Caco-2 (cell line): ENCODE results near the gene MEIOSIN. TPM values are rescaled to one million over a fixed set of nuclear protein-coding genes. Genes with fewer than 3 reads are reported as not detected.
"Not testable (repeated sequence)": the region's sequence is repeated elsewhere in the genome, so short reads cannot be mapped to it uniquely, and the experiment has no call there.

Experiments
- BruUV-seq: library from RNA; stranded (reverse); fragments of 400-500 nt; replicated peaks from 2 replicates; lab custom pipeline; 2021; lab: Mats Ljungman, UMichigan
- CTCF ChIA-PET: fragments of 300-600 bp; sonication (Branson Sonifier 250); formaldehyde crosslinking; loops from one replicate; lab custom pipeline; 2022; ENCODE audit warnings: antibody characterized with exemption; lab: Charles Lee
- POLR2A ChIA-PET: fragments of 300-600 bp; sonication (Branson Sonifier 250); formaldehyde crosslinking; loops from one replicate; lab custom pipeline; 2022; ENCODE audit warnings: antibody characterized with exemption; lab: Charles Lee
- DNase-seq, 2 experiments: peaks; one replicate each; pipeline versions ENCODE4 v3.0.0 to v3.0.0-alpha.2; 2020 to 2022
- H3K27me3 ChIP-seq: replicated peaks from 2 replicates; pipeline ENCODE4 v1.6.0; 2011; ENCODE audit warnings: low read length; ENCODE audit not compliant: control insufficient read depth, insufficient read depth
- H3K36me3 ChIP-seq: 2 replicates; pipeline ENCODE4 v1.5.1; 2011; ENCODE audit warnings: low read length; ENCODE audit not compliant: control insufficient read depth, insufficient read depth
- H3K4me1 ChIP-seq: fragments of 250-450 bp; sonication (Bioruptor Pico); 2 replicates; pipeline ENCODE4 v1.5.1; 2020; ENCODE audit warnings: mild to moderate bottlenecking
- H3K4me3 ChIP-seq: 2 replicates; pipeline ENCODE4 v1.5.1; 2011; ENCODE audit warnings: low read depth, mild to moderate bottlenecking, control low read depth, low read length
- H3K9me3 ChIP-seq: fragments of 250-450 bp; sonication (Bioruptor Pico); 2 replicates; pipeline ENCODE4 v1.5.1; 2020; ENCODE audit warnings: mild to moderate bottlenecking, moderate library complexity
- H3K27ac Mint-ChIP-seq: one replicate; pipeline ENCODE4 v1.8.0; 2022; ENCODE audit warnings: mixed read lengths; ENCODE audit not compliant: unreplicated experiment
- H3K27me3 Mint-ChIP-seq: one replicate; pipeline ENCODE4 v1.8.0; 2022; ENCODE audit warnings: mixed read lengths; ENCODE audit not compliant: insufficient read depth, unreplicated experiment
- H3K36me3 Mint-ChIP-seq: one replicate; pipeline ENCODE4 v1.8.0; 2022; ENCODE audit warnings: mild to moderate bottlenecking, mixed read lengths; ENCODE audit not compliant: insufficient read depth, unreplicated experiment
- H3K4me1 Mint-ChIP-seq: one replicate; pipeline ENCODE4 v1.8.0; 2022; ENCODE audit warnings: low read depth, mixed read lengths; ENCODE audit not compliant: unreplicated experiment
- H3K4me3 Mint-ChIP-seq: one replicate; pipeline ENCODE4 v1.8.0; 2022; ENCODE audit warnings: mild to moderate bottlenecking, moderate library complexity, mixed read lengths; ENCODE audit not compliant: unreplicated experiment
- H3K9me3 Mint-ChIP-seq: one replicate; pipeline ENCODE4 v1.8.0; 2022; ENCODE audit warnings: mixed read lengths; ENCODE audit not compliant: unreplicated experiment
- intact Hi-C: fragments of 100-400 bp; cut with micrococcal nuclease; formaldehyde crosslinking; loops from one replicate; pipeline ENCODE4 v1.10.0; 2022; ENCODE audit not compliant: unreplicated experiment
- total RNA-seq: library from RNA; stranded (reverse); gene quantifications from 2 replicates; pipeline ENCODE4 v1.2.3, GENCODE V29; 2022
- TF ChIP-seq, protein P1 (sequence below), 2 experiments: fragments of 200-600 bp in 1 of 2; IDR thresholded peaks; 1 replicate in 1 of 2; 2 replicates in 1 of 2; pipeline versions ENCODE4 v1.5.1 to v1.8.0; 2011 to 2022; ENCODE audit warnings: antibody characterized with exemption in 1 of 2, control low read depth in 1 of 2, inconsistent platforms in 1 of 2, low read depth in 1 of 2, low read length in 1 of 2, mild to moderate bottlenecking in 1 of 2, moderate library complexity in 1 of 2; ENCODE audit not compliant: insufficient read depth in 1 of 2, severe bottlenecking in 1 of 2, unreplicated experiment in 1 of 2

The MEIOSIN gene
- total RNA-seq, 1 experiment from 2014 or later = not detected

DNA sequence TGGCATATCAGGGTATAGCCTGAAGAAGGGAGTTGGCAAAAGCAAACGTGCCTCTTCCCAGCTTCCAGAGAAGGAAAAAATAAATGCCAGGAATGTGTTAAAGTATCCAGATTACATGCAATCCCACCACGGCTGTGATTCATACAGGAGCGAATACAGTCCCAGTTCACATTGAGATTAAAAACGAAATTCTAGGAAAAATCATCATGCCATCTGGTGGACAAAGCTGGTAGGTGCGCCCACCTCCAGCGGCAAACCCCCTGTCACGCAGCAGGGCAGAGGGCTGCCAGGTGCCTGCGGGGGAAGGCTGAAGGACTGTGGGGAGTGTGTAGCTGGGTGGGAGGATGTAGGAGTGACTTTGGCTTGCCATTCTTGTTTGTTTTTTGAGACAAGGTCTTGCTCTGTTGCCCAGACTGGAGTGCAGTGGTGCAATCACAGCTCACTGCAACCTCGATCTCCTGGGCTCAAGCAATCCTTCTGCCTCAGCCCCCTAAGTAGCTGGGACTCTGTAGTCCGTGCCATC, 65.8 kb downstream of the MEIOSIN start:
- Mint-ChIP-seq H3K27me3 (no peaks in the 10 kb centered on the region), H3K27ac (no peak overlapping the region), H3K4me3 (peak overlapping the region; percentile 4), H3K9me3 (no peaks in the 10 kb centered on the region), H3K36me3 (no peaks in the 10 kb centered on the region), H3K4me1 (peaks cover 6% of the 10 kb centered on the region)
- Histone ChIP-seq H3K4me1 (no peaks in the 10 kb centered on the region), H3K4me3 (no peak overlapping the region), H3K36me3 (no peaks in the 10 kb centered on the region), H3K27me3 (no peaks in the 10 kb centered on the region), H3K9me3 (no peaks in the 10 kb centered on the region)
- ChIA-PET CTCF (interaction anchor here (0.6 to 3.8 kb wide), 13 partner anchors 12 to 68 kb away, joined by 3 to 82 read pairs (median 7); partner anchors contain the start of genes DMPK, FBXO46, FOXA3 and SIX5), POLR2A (interaction anchor here (1.3 kb wide), 1 partner anchor 30 kb away, joined by 8 read pairs; the partner anchor contains the start of gene SIX5)
- peak in 1 of 2 experiments; percentile 79 for DNase-seq
- intact Hi-C loops = loop anchor here (1.0 kb wide), 1 partner anchor 29 kb away; no protein-coding TSS in a partner anchor
- TF ChIP-seq, protein P1, sequence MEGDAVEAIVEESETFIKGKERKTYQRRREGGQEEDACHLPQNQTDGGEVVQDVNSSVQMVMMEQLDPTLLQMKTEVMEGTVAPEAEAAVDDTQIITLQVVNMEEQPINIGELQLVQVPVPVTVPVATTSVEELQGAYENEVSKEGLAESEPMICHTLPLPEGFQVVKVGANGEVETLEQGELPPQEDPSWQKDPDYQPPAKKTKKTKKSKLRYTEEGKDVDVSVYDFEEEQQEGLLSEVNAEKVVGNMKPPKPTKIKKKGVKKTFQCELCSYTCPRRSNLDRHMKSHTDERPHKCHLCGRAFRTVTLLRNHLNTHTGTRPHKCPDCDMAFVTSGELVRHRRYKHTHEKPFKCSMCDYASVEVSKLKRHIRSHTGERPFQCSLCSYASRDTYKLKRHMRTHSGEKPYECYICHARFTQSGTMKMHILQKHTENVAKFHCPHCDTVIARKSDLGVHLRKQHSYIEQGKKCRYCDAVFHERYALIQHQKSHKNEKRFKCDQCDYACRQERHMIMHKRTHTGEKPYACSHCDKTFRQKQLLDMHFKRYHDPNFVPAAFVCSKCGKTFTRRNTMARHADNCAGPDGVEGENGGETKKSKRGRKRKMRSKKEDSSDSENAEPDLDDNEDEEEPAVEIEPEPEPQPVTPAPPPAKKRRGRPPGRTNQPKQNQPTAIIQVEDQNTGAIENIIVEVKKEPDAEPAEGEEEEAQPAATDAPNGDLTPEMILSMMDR (IDR thresholded peaks at IDR 0.05; ENCODE audit: insufficient read depth in 1 of 2, low read depth in 1 of 2, low read length in 1 of 2, severe bottlenecking in 1 of 2, unreplicated experiment in 1 of 2) = peak; percentile 76 to 85
- no TSS peak for BruUV-seq

DNA sequence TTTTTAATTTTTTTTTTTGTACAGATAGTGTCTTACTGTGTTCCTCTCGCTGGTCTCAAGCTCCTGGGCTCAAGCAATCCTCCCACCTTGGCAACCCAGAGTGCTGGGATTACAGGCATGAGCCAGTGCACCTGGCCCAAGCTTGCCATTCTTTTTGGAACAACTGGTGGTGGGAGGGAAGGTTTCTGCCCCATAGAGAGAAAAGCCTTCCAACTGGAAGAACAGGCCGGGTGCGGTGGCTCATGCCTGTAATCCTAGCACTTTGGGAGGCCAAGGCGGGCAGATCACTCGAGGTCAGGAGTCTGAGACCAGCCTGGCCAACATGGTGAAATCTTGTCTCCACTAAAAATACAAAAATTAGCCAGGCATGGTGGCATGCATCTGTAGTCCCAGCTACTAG, 66.3 kb downstream of the MEIOSIN start:
- H3K4me1 ChIP-seq, H3K4me1 Mint-ChIP-seq, H3K27ac Mint-ChIP-seq, DNase-seq, H3K27me3 ChIP-seq, H3K4me3 Mint-ChIP-seq, H3K36me3 Mint-ChIP-seq, H3K36me3 ChIP-seq, H3K4me3 ChIP-seq, H3K27me3 Mint-ChIP-seq, H3K9me3 Mint-ChIP-seq, H3K9me3 ChIP-seq, BruUV-seq: not testable (repeated sequence)
- CTCF ChIA-PET = interaction anchor here (0.6 to 3.8 kb wide), 13 partner anchors 11 to 69 kb away, joined by 3 to 82 read pairs (median 7); partner anchors contain the start of genes DMPK, FBXO46, FOXA3 and SIX5
- POLR2A ChIA-PET = interaction anchor here (1.3 kb wide), 1 partner anchor 30 kb away, joined by 8 read pairs; the partner anchor contains the start of gene SIX5
- intact Hi-C loops = loop anchor here (1.0 kb wide), 1 partner anchor 29 kb away; no protein-coding TSS in a partner anchor

DNA sequence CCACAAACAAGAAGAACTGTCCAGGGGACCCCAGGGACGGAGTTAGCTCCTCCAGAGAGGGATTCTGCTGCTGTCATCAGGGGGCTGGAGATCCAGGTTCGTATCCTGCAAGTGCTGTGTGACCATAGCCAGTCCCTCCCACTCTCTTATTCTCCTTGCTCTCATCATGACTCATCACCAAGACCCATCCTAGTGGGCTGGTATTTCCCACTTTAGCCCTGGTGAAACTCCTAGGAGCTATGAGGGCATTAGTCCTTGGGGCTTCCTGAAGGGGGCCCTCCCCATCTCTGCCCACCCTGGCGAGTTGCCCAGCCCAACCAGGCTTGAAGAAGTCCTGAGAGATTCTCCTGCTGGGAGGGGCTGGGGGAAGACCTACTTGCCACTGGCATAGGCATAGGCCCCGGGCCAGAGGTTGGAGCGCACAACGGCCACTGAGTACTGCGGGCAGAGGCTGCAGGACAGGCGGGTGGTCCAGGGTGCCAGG, 66.9 kb downstream of the MEIOSIN start:
- Histone ChIP-seq H3K4me3 (no peak overlapping the region), H3K4me1 (no peaks in the 10 kb centered on the region), H3K27me3 (no peaks in the 10 kb centered on the region), H3K9me3 (no peaks in the 10 kb centered on the region), H3K36me3 (no peaks in the 10 kb centered on the region)
- TF ChIP-seq, protein P1 (IDR thresholded peaks at IDR 0.05; ENCODE audit: insufficient read depth in 1 of 2, low read depth in 1 of 2, low read length in 1 of 2, severe bottlenecking in 1 of 2, unreplicated experiment in 1 of 2) = no peak
- CTCF ChIA-PET = interaction anchor here (1.5 to 3.8 kb wide), 4 partner anchors 13 to 30 kb away, joined by 7 to 82 read pairs (median 12); partner anchors contain the start of gene SIX5
- no TSS peak for BruUV-seq
- no peaks in the 10 kb centered on the region for H3K36me3 Mint-ChIP-seq
- no peaks in the 10 kb centered on the region for H3K9me3 Mint-ChIP-seq
- no peaks in the 10 kb centered on the region for H3K27me3 Mint-ChIP-seq
- intact Hi-C loops = no loop called here
- H3K27ac Mint-ChIP-seq = no peak overlapping the region
- POLR2A ChIA-PET = no interaction called here
- no peak overlapping the region for H3K4me3 Mint-ChIP-seq
- H3K4me1 Mint-ChIP-seq = peaks cover 6% of the 10 kb centered on the region
- DNase-seq = no peak
